Tibial artery (tissue), 4 donors: ENCODE data around the gene ZNF74.

ENCODE experiments used
- DNase-seq, 2 donors: peaks; one replicate each; pipeline ENCODE4 v3.0.0-alpha.2; 2019
- H3K27ac ChIP-seq, 2 donors: fragments of 200-600 bp; sonication (generic) in 1 of 2; 1 replicate in 1 of 2; 2 replicates in 1 of 2; pipeline ENCODE4 v1.5.1; 2018 to 2019; ENCODE audit warnings: mild to moderate bottlenecking in 1 of 2
- H3K27me3 ChIP-seq, 2 donors: fragments of 200-600 bp; sonication (generic) in 1 of 2; one replicate each; pipeline versions ENCODE4 v1.5.1 to v1.6.0; 2016 to 2019
- H3K36me3 ChIP-seq, 3 donors: fragments of 200-600 bp; sonication (generic) in 2 of 3; one replicate each; pipeline ENCODE4 v1.5.1; 2016 to 2019; ENCODE audit warnings: mild to moderate bottlenecking in 2 of 3
- H3K4me1 ChIP-seq, 4 donors: fragments of 200-600 bp; sonication (generic) in 2 of 4; 1 replicate in 3 of 4; 2 replicates in 1 of 4; pipeline ENCODE4 v1.5.1; 2016 to 2019
- H3K4me3 ChIP-seq, 2 donors: fragments of 200-600 bp; sonication (generic) in 1 of 2; 1 replicate in 1 of 2; 2 replicates in 1 of 2; pipeline ENCODE4 v1.5.1; 2018 to 2019; ENCODE audit warnings: mild to moderate bottlenecking in 2 of 2
- H3K9me3 ChIP-seq, 3 donors: fragments of 200-600 bp; sonication (generic) in 1 of 3; one replicate each; pipeline ENCODE4 v1.5.1; 2016 to 2019
- intact Hi-C: fragments of 100-400 bp; cut with DNase I; formaldehyde crosslinking; loops from one replicate; pipeline ENCODE4 v1.15.0; 2023; ENCODE audit warnings: low total_unique reads
- TF ChIP-seq, protein P1 (sequence below), 2 experiments: fragments of 200-600 bp in 1 of 2; fragments of 450-650 bp in 1 of 2; IDR thresholded peaks; one replicate each; pipeline ENCODE4 v1.5.1; 2017 to 2019; ENCODE audit warnings: antibody characterized with exemption in 2 of 2, mild to moderate bottlenecking in 1 of 2, moderate library complexity in 1 of 2

Gene ZNF74

DNA sequence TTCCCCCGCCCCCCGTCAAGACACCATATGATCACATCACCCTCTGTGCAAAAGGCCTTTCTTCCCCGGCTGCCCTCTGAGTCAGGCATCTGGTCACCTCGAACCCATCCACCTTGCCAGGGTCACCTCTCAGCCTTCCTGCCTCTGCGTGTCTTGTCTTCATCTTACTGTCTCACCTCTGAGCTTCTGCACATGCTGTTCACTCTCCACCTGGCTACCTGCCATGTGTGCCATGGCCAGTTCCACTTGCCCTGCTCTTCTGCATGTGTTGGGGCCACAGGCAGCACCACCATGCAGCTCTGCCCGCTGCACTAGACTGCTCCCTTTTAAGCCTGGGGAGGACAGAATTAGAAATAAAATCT lies 9.8 kb downstream of the ZNF74 start:
- H3K36me3 ChIP-seq, result peaks cover 18 to 52% (median 39%) of the 10 kb centered on the region in 3 donors

DNA sequence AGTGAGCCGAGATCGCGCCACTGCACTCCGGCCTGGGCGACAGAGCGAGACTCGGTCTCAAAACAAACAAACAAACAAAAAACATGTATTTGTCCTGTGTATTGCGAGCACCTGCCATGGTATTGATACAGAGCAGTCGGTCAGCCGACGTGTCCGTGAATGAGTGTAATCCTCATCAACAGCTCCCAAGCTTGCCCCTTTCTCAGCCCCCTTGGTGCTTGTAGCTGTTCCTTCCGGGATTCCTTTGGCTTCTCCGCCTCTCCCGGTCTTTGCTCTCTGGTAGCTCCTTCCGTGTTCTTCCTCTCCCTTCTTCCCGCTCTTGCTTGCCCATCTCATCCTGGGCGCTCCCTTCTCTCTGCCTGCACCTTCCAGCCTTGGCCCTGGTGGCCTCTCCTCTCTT lies 10.9 kb downstream of the ZNF74 start:
- Histone ChIP-seq H3K27ac (no peak overlapping the region), H3K4me1 (no peaks in the 10 kb centered on the region)

More for the DNA sequence above, 9.8 kb downstream of the ZNF74 start:
- Histone ChIP-seq H3K27ac (no peak overlapping the region), H3K4me1 (no peaks in the 10 kb centered on the region), H3K4me3 (no peak overlapping the region), H3K27me3 (no peaks in the 10 kb centered on the region), H3K9me3 (no peaks in the 10 kb centered on the region)
- peak in 1 of 2 donors; percentile 40 for DNase-seq
- intact Hi-C loops, result no loop called here
- TF ChIP-seq, protein P1, sequence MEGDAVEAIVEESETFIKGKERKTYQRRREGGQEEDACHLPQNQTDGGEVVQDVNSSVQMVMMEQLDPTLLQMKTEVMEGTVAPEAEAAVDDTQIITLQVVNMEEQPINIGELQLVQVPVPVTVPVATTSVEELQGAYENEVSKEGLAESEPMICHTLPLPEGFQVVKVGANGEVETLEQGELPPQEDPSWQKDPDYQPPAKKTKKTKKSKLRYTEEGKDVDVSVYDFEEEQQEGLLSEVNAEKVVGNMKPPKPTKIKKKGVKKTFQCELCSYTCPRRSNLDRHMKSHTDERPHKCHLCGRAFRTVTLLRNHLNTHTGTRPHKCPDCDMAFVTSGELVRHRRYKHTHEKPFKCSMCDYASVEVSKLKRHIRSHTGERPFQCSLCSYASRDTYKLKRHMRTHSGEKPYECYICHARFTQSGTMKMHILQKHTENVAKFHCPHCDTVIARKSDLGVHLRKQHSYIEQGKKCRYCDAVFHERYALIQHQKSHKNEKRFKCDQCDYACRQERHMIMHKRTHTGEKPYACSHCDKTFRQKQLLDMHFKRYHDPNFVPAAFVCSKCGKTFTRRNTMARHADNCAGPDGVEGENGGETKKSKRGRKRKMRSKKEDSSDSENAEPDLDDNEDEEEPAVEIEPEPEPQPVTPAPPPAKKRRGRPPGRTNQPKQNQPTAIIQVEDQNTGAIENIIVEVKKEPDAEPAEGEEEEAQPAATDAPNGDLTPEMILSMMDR (IDR thresholded peaks at IDR 0.05), result no peak

DNA sequence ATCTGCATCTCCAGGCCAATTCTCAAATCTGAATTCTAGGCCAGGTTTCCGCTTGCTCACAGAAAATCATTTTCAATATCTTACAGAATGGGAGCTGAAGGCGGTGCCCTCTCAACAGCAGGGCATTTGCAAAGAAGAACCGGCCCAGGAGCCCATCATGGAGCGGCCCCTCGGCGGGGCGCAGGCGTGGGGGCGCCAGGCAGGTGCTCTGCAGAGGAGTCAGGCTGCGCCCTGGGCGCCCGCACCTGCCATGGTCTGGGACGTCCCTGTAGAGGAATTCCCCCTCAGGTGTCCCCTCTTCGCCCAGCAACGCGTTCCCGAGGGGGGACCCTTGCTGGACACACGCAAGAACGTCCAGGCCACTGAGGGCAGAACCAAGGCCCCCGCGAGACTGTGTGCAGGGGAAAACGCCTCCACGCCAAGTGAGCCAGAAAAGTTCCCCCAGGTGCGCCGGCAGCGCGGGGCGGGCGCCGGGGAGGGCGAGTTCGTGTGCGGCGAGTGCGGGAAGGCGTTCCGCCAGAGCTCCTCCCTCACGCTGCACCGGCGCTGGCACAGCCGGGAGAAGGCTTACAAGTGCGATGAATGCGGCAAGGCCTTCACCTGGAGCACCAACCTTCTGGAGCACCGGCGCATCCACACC lies 11.5 kb downstream of the ZNF74 start:
- no peak overlapping the region for H3K27ac ChIP-seq
- H3K4me3 ChIP-seq, result no peak overlapping the region
- no peaks in the 10 kb centered on the region for H3K9me3 ChIP-seq
- no peaks in the 10 kb centered on the region for H3K4me1 ChIP-seq
- peak in 1 of 2 donors; percentile 59 for DNase-seq
- no peaks in the 10 kb centered on the region for H3K27me3 ChIP-seq
- TF ChIP-seq, protein P1 (IDR thresholded peaks at IDR 0.05), result no peak
- intact Hi-C loops, result no loop called here
- H3K36me3 ChIP-seq, result peaks cover 18 to 52% (median 39%) of the 10 kb centered on the region in 3 donors

More for the DNA sequence above, 10.9 kb downstream of the ZNF74 start:
- Histone ChIP-seq H3K27me3 (no peaks in the 10 kb centered on the region), H3K9me3 (no peaks in the 10 kb centered on the region), H3K36me3 (peaks cover 18 to 52% (median 39%) of the 10 kb centered on the region in 3 donors), H3K4me3 (no peak overlapping the region)
- DNase-seq, result peak in 1 of 2 donors; percentile 7
- intact Hi-C loops, result no loop called here
- TF ChIP-seq, protein P1 (IDR thresholded peaks at IDR 0.05), result no peak

DNA sequence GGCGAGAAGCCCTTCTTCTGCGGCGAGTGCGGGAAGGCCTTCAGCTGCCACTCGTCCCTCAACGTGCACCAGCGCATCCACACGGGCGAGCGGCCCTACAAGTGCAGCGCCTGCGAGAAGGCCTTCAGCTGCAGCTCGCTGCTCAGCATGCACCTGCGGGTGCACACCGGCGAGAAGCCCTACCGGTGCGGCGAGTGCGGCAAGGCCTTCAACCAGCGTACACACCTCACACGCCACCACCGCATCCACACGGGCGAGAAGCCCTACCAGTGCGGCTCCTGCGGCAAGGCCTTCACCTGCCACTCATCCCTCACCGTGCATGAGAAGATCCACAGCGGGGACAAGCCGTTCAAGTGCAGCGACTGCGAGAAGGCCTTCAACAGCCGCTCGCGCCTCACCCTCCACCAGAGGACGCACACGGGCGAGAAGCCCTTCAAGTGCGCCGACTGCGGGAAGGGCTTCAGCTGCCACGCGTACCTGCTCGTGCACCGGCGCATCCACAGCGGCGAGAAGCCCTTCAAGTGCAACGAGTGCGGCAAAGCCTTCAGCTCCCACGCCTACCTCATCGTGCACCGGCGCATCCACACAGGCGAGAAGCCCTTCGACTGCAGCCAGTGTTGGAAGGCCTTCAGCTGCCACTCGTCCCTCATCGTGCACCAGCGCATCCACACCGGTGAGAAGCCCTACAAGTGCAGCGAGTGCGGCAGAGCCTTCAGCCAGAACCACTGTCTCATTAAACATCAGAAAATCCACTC lies 12.2 kb downstream of the ZNF74 start:
- peak in 1 of 2 donors; percentile 48 for DNase-seq
- H3K27ac ChIP-seq, result no peak overlapping the region
- no peaks in the 10 kb centered on the region for H3K27me3 ChIP-seq
- no peak overlapping the region for H3K4me3 ChIP-seq
- H3K4me1 ChIP-seq, result no peaks in the 10 kb centered on the region
- TF ChIP-seq, protein P1 (IDR thresholded peaks at IDR 0.05), result no peak
- peaks cover 18 to 51% (median 38%) of the 10 kb centered on the region in 3 donors for H3K36me3 ChIP-seq
- intact Hi-C loops, result no loop called here
- H3K9me3 ChIP-seq, result no peaks in the 10 kb centered on the region

DNA sequence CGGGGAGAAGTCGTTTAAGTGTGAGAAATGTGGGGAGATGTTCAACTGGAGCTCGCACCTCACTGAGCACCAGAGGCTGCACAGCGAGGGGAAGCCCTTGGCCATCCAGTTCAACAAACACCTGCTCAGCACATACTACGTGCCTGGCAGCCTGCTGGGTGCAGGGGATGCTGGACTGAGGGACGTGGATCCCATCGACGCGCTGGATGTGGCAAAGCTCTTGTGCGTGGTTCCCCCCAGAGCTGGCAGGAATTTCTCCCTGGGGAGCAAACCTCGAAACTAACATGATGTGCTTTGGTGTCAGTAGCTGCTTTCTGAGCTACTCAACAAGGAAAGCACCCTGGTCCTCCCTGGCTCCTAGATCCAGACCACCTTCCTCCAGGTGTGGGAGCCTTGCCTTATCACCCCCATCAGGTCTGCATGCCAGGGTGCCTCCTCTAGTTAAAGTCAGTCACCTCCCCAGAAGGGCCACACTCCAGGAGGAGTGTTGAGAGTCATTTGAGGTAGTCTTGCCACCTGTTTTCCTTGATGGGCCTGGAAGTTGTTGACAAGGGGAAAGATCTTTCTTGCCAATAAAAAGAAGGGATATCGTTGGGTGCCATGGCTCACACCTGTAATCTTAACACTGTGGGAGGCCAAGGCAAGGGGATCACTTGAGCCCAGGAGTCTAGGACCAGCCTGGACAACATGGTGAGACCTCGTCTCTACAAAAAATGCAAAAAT lies 12.9 kb downstream of the ZNF74 start:
- intact Hi-C loops, result no loop called here
- no peaks in the 10 kb centered on the region for H3K27me3 ChIP-seq
- H3K27ac ChIP-seq, result no peak overlapping the region
- TF ChIP-seq, protein P1 (IDR thresholded peaks at IDR 0.05), result no peak
- no peak overlapping the region for H3K4me3 ChIP-seq
- peak in 1 of 2 donors; percentile 35 for DNase-seq
- H3K36me3 ChIP-seq, result peaks cover 18 to 45% (median 35%) of the 10 kb centered on the region in 3 donors
- H3K9me3 ChIP-seq, result no peaks in the 10 kb centered on the region
- H3K4me1 ChIP-seq, result no peaks in the 10 kb centered on the region
